Muscle layer of colon (tissue), 2 donors: ENCODE data around the gene MYO3B.
"Not testable (repeated sequence)": the region's sequence is repeated elsewhere in the genome, so short reads cannot be mapped to it uniquely, and the experiment has no call there.

Experiments used
- H3K27ac ChIP-seq: one replicate; pipeline ENCODE4 v1.7.0; 2013; ENCODE audit warnings: low read depth, mild to moderate bottlenecking, low read length, moderate library complexity
- H3K27me3 ChIP-seq, 2 donors: one replicate each; pipeline ENCODE4 v1.7.0; 2013; ENCODE audit warnings: low read length in 2 of 2, mild to moderate bottlenecking in 2 of 2; ENCODE audit not compliant: insufficient read depth in 2 of 2, control insufficient read depth in 1 of 2
- H3K36me3 ChIP-seq: one replicate; pipeline ENCODE4 v1.7.0; 2013; ENCODE audit warnings: mild to moderate bottlenecking, low read length; ENCODE audit not compliant: insufficient read depth
- H3K4me1 ChIP-seq: one replicate; pipeline ENCODE4 v1.7.0; 2013; ENCODE audit warnings: mild to moderate bottlenecking, low read length; ENCODE audit not compliant: insufficient read depth
- H3K4me3 ChIP-seq, 2 donors: one replicate each; pipeline ENCODE4 v1.7.0; 2013; ENCODE audit warnings: low read length in 2 of 2, low read depth in 1 of 2, mild to moderate bottlenecking in 1 of 2, moderate library complexity in 1 of 2
- H3K9ac ChIP-seq: one replicate; pipeline ENCODE4 v1.7.0; 2013; ENCODE audit warnings: low read length
- H3K9me3 ChIP-seq: one replicate; pipeline ENCODE4 v1.7.0; 2013; ENCODE audit warnings: mild to moderate bottlenecking, low read length
- donor health status: abdominal sarcoma.
- donor health status: Adenocarcinoma of cecum.

Gene MYO3B

DNA sequence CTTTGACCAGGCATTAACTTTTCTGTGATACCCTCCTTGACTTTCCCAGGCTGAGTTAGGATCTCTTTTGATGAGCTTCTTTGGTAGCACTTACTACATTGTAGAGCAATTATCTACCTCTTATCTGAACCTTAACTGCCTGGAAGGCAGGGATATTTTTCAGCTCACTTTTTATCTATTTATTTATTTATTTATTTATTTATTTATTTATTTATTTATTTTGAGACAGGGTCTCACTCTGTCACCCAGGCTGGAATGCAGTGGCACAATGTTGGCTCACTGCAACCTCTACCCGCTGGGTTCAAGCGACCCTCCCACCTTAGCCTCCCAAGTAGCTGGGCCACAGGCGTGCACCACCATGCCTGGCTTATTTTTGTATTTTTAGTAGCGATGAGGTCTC lies 294.6 kb downstream of the MYO3B start:
- not testable (repeated sequence) for H3K27ac ChIP-seq, H3K9me3 ChIP-seq, H3K27me3 ChIP-seq, H3K4me1 ChIP-seq, H3K9ac ChIP-seq, H3K4me3 ChIP-seq, H3K36me3 ChIP-seq

DNA sequence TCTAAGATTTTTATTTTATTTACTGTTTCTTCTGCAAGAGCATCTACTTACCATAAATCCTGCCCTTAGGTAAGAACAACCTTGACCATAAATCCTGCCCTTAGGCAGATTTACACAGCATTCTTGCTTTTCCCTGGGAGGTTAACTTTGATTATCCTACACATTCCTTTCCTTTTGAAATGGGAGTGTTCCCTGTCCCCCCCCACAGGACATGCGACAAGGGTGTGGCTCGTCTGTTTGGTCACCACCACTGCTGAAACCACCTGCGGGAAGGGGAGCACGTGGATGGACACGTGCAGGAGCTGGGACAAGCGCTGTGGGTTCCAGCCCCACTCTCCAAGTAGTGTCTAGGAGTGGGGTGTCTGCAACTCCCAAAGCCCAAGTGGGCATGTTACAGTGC lies 297.9 kb downstream of the MYO3B start:
- H3K36me3 ChIP-seq: no peaks in the 10 kb centered on the region
- no peaks in the 10 kb centered on the region for H3K9me3 ChIP-seq
- H3K9ac ChIP-seq: no peak overlapping the region
- H3K27me3 ChIP-seq: no peaks in the 10 kb centered on the region
- no peak overlapping the region for H3K4me3 ChIP-seq
- H3K27ac ChIP-seq: no peak overlapping the region
- H3K4me1 ChIP-seq: no peaks in the 10 kb centered on the region

DNA sequence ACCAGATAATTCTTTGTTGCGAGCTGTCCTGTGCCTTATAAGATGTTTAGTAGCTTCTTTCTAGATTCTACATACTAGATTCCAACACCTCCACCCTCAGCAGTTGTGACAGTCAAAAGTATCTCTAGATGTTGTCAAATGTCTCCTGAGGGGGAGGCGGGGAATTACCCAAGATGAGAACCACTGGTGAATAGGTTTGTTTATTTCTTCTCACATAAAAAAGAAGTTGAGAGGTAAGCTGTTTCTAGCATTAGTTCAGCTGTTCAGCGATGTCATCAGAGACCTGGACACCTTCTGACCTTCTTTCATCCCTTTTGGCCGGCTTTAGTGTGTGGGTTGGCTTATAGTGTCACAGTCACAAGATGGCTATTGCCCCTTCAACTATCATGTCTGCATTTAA lies 299.7 kb downstream of the MYO3B start:
- Histone ChIP-seq H3K36me3 (no peaks in the 10 kb centered on the region), H3K4me1 (no peaks in the 10 kb centered on the region), H3K27ac (no peak overlapping the region), H3K4me3 (no peak overlapping the region), H3K27me3 (no peaks in the 10 kb centered on the region), H3K9me3 (no peaks in the 10 kb centered on the region), H3K9ac (no peak overlapping the region)

DNA sequence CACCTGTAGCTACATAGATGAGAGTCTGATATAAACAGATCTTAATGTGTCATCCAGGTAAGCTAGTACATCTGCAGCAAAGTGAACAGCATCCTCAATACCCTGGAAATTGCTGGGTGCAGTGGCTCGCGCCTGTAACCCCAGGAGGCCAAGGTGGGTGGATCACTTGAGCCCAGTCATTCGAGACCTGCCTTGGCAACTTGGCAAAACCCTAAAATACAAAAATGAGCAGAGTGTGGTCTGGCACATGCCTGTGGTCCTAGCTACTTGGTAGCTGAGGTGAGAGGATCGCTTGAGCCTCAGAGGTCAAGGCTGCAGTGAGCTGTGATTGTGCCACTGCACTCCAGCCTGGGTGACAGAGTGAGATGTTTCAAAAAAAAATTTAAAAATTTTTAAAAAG lies 303.3 kb downstream of the MYO3B start:
- Histone ChIP-seq H3K27me3 (no peaks in the 10 kb centered on the region), H3K36me3 (no peaks in the 10 kb centered on the region), H3K27ac (no peak overlapping the region), H3K9ac (no peak overlapping the region), H3K4me1 (no peaks in the 10 kb centered on the region), H3K9me3 (no peaks in the 10 kb centered on the region), H3K4me3 (no peak overlapping the region)

DNA sequence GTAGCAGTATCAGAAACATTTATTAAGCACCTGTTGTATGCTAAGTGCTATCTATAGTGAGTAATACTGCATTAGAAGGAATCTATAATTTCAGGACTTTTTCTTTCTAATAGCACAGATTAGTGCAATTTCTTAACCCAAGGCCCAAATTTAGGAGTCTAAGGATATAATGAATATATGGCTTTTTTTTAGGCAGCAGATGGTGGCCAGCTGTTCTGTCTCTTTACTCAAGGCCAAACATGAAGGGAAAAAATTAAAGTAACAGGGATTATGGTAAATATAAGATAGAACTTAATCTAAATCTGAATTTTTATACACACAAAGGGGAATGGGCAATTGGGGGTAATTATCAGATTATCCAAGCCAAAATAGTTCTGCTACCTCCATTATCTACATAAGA lies 306.6 kb downstream of the MYO3B start:
- H3K36me3 ChIP-seq: no peaks in the 10 kb centered on the region
- H3K27ac ChIP-seq: no peak overlapping the region
- H3K9ac ChIP-seq: no peak overlapping the region
- no peaks in the 10 kb centered on the region for H3K9me3 ChIP-seq
- no peaks in the 10 kb centered on the region for H3K27me3 ChIP-seq
- H3K4me3 ChIP-seq: no peak overlapping the region
- no peaks in the 10 kb centered on the region for H3K4me1 ChIP-seq

DNA sequence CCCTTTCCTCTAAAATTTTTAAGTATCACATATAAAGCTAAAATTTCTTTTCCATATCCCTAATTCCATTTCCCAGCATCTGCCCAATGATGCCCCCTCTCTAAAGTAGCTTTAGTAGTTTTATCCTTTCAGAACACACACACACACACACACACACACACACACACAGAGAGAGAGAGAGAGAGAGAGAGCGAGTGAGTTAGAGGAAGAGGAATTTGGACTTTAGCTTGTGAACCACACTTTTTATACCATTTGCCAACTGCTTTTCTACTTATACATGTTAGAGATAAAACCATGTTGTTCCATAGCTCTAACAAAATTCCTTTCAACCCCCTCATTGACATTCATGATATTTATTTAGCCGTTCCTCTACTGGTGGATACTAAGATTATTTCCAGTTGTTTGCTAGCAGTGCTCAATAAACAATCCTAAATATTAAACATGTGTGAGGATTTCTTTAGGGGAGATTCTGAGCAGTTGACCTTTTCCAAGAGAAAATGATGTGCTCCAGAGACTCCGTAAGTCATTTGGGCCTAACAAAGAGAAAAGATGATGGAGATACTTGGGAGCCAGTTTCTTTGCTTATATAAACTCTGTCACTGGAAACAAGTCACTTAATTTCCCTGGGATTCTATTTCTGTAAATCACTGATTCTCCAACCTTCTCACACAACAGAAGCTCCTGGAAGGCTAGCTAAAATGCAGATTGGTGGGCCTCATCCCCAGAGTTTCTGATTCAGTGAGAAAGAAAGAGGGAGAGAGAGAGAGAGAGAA lies 307.5 kb downstream of the MYO3B start:
- no peaks in the 10 kb centered on the region for H3K9me3 ChIP-seq
- no peaks in the 10 kb centered on the region for H3K27me3 ChIP-seq
- no peak overlapping the region for H3K9ac ChIP-seq
- H3K4me3 ChIP-seq: no peak overlapping the region
- H3K27ac ChIP-seq: no peak overlapping the region
- no peaks in the 10 kb centered on the region for H3K4me1 ChIP-seq
- no peaks in the 10 kb centered on the region for H3K36me3 ChIP-seq

DNA sequence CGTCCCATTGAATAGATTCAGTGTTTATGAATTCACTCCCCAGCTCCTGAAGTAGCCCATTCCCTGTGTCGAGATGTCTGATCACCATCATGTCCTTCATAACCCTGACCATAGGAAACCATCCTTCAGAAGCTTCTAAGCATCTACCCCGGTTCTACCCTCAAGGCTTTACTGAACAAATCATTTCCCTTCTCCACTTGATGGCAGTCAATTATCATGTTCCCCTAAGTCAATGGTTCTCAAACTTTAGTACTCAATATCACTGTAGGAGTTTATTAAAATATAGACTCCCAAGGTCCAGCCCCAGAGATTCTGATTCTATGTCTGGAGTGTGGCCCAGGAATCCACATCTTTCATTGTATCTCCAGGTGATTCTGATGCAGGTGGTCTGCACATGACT lies 308.8 kb downstream of the MYO3B start:
- H3K9ac ChIP-seq: no peak overlapping the region
- no peak overlapping the region for H3K27ac ChIP-seq
- no peak overlapping the region for H3K4me3 ChIP-seq
- no peaks in the 10 kb centered on the region for H3K4me1 ChIP-seq
- H3K9me3 ChIP-seq: no peaks in the 10 kb centered on the region
- no peaks in the 10 kb centered on the region for H3K36me3 ChIP-seq
- no peaks in the 10 kb centered on the region for H3K27me3 ChIP-seq

DNA sequence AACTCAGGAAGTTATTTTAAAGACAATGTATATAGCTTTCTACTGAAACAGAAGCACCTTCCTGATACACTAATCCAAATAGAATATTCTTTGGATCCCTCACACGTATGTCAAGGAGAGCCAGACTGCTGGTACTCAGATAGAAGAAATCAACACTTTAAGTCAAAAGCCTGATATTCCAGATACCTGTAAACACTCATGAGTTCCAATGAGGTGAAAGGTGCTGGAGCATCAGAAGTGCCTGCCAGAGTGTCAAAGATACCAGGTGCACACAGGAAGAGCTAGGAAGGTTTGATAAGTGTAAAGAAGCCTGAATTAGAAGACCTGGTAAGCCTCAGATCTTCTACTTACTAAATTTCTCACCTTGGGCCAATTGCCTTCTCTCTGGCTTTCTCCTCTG lies 310.9 kb downstream of the MYO3B start:
- no peak overlapping the region for H3K9ac ChIP-seq
- H3K27ac ChIP-seq: no peak overlapping the region
- no peaks in the 10 kb centered on the region for H3K4me1 ChIP-seq
- no peak overlapping the region for H3K4me3 ChIP-seq
- H3K9me3 ChIP-seq: no peaks in the 10 kb centered on the region
- no peaks in the 10 kb centered on the region for H3K27me3 ChIP-seq
- H3K36me3 ChIP-seq: no peaks in the 10 kb centered on the region

DNA sequence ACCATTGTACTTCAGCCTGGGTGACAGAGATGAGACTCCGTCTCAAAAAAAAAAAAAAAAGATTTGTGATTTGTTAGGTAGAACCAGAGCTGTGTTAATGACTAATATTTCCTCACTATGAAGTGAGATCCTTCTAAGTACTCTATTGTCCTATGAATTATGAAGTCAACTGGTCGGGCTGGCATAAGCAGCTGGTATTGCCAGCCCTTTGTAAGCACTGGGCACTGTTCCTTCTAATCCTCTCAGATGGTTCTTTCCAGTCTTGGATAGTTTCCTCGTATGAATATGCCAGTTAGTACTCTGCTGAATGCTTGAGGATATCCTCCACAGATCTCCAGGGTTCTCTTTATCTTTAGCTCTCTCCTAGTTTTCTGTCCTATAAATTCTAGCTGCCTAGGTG lies 314.1 kb downstream of the MYO3B start:
- no peaks in the 10 kb centered on the region for H3K9me3 ChIP-seq
- no peak overlapping the region for H3K9ac ChIP-seq
- H3K36me3 ChIP-seq: no peaks in the 10 kb centered on the region
- H3K27me3 ChIP-seq: peaks cover 0 to 4% of the 10 kb centered on the region in 2 donors
- H3K4me1 ChIP-seq: no peaks in the 10 kb centered on the region
- no peak overlapping the region for H3K4me3 ChIP-seq
- H3K27ac ChIP-seq: no peak overlapping the region

DNA sequence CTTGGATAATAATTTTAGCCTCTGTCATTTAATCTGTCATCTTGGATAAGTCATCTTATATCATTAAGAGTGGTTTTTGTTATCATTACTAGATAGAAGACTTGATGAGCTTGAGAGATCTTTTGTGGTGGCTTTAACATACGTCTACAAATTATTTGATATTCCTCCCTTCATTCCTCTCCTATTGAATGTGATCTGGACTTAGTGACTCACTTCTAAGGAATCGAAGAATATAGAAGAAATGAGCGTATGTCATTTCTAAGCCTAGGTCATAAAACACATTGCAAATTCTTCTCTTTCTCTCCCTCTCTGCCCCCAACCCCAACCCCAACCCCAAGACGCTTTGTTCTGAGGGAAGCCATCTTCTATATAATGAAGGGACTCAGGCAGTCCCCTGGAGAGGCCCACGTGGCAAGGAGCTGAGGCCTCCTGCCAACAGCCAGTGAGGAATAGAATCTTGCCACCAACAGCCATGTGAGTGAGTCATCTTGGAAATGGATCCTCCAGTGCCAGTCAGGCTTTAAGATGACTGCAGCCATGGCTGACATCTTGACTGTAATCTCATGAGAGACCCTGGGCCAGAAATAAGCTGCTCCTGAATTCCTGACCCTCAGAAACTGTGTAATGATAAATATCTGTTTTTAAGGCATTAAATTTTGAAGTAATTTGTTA lies 315.6 kb downstream of the MYO3B start:
- H3K4me3 ChIP-seq: no peak overlapping the region
- H3K4me1 ChIP-seq: no peaks in the 10 kb centered on the region
- H3K9me3 ChIP-seq: no peaks in the 10 kb centered on the region
- H3K36me3 ChIP-seq: no peaks in the 10 kb centered on the region
- no peak overlapping the region for H3K27ac ChIP-seq
- H3K9ac ChIP-seq: no peak overlapping the region
- peaks cover 0 to 4% of the 10 kb centered on the region in 2 donors for H3K27me3 ChIP-seq

DNA sequence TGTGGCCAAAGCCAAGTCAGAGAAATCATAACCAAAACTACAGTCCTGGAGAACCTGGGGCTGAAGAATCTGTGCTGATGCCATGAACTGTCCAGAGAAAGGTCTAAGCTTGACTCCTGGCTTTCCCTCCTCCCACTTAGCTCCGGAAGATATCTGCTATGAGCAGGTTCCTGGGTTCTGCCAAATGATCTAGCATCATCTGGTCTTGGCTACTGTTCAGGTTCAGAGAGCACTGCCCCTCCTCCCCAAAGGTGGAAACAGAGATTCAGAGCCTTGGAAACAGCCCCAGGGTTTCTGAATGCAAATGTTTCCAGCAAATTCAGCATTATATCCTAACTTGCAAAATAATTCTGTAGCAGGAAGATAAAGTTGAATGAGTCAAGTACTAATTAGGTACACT lies 317.9 kb downstream of the MYO3B start:
- Histone ChIP-seq H3K27ac (no peak overlapping the region), H3K4me3 (no peak overlapping the region), H3K27me3 (peaks cover 0 to 4% of the 10 kb centered on the region in 2 donors)

DNA sequence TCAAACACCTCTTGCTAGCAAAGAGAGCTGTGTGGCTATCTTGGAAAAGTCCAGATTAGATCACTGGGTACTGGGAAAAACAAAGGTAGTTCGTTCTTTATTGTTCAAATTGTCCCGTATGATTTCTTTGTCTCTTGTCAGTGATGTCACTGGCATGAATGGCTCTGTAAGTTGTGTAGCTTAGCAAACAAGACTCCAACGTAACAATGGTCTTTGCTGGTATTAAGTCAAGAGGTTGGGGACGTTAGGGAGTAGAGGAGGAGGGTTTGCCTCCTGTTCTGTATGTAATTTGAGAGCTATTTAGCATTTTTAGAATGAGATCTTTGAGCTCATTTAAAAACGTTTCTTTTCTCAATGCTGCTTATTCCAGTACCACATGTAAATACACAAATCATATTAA lies 320.7 kb downstream of the MYO3B start:
- Histone ChIP-seq H3K36me3 (no peaks in the 10 kb centered on the region), H3K4me3 (no peak overlapping the region), H3K4me1 (peaks cover 11% of the 10 kb centered on the region), H3K9me3 (no peaks in the 10 kb centered on the region), H3K27me3 (peaks cover 0 to 4% of the 10 kb centered on the region in 2 donors), H3K9ac (no peak overlapping the region), H3K27ac (no peak overlapping the region)

More for the DNA sequence above, 317.9 kb downstream of the MYO3B start:
- Histone ChIP-seq H3K36me3 (no peaks in the 10 kb centered on the region), H3K4me1 (no peaks in the 10 kb centered on the region), H3K9ac (no peak overlapping the region), H3K9me3 (no peaks in the 10 kb centered on the region)
